Measurements from ENCODE around the gene DUSP9. TPM values are rescaled to one million over a fixed set of nuclear protein-coding genes. Genes with fewer than 3 reads are reported as not detected.

The DUSP9 gene
- total RNA-seq, 1 experiment from 2014 or later = 10.7 TPM

DNA sequence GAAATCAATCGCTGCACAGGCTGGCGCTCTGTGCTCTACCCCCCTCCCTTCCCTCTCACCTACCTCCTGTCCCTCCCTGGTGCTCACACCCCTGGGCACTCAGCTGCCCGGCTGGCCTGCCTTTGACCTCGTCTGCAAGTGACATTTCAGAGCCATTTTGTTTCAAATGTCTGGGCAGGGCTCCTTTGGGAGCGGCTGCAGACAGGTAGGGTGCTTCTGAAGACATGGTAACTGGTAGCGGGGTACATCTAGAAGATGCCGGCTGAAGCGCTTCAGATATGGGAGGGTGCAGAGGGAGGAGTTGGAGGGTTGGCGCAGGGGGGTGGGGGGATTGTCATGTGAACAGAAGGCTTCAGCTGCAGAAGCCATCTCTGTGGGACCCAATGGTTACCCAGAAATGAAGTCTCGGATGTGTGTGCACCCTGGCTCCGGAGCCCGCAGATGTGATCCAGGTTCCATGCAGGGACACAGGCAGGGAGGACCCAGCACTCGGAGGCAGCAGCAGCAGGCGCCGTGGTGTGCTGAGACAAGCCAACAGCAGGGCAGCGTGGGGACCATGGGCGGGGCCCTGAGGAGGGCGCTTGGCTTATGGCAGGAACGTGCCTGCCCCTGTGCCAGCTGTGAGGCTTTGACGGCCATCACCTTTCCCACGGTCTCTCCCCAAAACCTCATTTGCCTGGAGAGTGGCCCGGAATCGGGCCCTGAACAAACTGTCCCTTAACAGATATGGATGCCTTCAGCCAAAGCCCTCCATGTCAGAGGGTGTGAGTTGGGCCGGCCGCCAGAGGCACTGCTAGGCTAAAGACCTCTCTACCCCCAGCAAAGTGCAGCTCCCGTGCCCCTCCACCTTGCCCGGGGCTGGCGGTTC, 7.6 kb upstream of the DUSP9 start:
- H2AFZ ChIP-seq (ENCODE audit: low read length) = no peak overlapping the region
- H3K4me1 ChIP-seq (ENCODE audit: insufficient read depth, low read length) = no peaks in the 10 kb centered on the region; the same call in 1 of the 2 replicates
- BruUV-seq (replicated peaks) = no TSS peak
- no peaks in the 10 kb centered on the region for H4K20me1 ChIP-seq (ENCODE audit: low read length)
- peaks cover 15% of the 10 kb centered on the region for H3K27me3 ChIP-seq (ENCODE audit: low read length)
- ChIA-PET POLR2A (ENCODE audit: unreplicated experiment) (no interaction called here), CTCF (no interaction called here)
- DNase-seq (no peak), ATAC-seq (no peak)
- H3K4me3 ChIP-seq (ENCODE audit: low read length) = no peak overlapping the region
- no peaks in the 10 kb centered on the region for H3K9me3 ChIP-seq (ENCODE audit: low read length)
- H3K9me2 ChIP-seq (replicated peaks; ENCODE audit: low read length) = no peaks in the 10 kb centered on the region
- H3K9ac ChIP-seq (ENCODE audit: low read length) = no peak overlapping the region
- H3K36me3 ChIP-seq (ENCODE audit: low read depth, low read length) = no peaks in the 10 kb centered on the region
- H3F3A ChIP-seq (ENCODE audit: low read length, unreplicated experiment) = no peaks in the 10 kb centered on the region
- no peak overlapping the region for H3K4me2 ChIP-seq (ENCODE audit: low read length)
- H3K79me2 ChIP-seq (ENCODE audit: low read length) = no peaks in the 10 kb centered on the region
- no peak overlapping the region for H3K27ac ChIP-seq (ENCODE audit: low read length)
- intact Hi-C loops (cut with micrococcal nuclease) = no loop called here
- TF ChIP-seq EZH2 (IDR thresholded peaks at IDR 0.05; ENCODE audit: low read length, unreplicated experiment) = no peak
- TF ChIP-seq, protein P1, sequence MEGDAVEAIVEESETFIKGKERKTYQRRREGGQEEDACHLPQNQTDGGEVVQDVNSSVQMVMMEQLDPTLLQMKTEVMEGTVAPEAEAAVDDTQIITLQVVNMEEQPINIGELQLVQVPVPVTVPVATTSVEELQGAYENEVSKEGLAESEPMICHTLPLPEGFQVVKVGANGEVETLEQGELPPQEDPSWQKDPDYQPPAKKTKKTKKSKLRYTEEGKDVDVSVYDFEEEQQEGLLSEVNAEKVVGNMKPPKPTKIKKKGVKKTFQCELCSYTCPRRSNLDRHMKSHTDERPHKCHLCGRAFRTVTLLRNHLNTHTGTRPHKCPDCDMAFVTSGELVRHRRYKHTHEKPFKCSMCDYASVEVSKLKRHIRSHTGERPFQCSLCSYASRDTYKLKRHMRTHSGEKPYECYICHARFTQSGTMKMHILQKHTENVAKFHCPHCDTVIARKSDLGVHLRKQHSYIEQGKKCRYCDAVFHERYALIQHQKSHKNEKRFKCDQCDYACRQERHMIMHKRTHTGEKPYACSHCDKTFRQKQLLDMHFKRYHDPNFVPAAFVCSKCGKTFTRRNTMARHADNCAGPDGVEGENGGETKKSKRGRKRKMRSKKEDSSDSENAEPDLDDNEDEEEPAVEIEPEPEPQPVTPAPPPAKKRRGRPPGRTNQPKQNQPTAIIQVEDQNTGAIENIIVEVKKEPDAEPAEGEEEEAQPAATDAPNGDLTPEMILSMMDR (conservative IDR thresholded peaks at IDR 0.05; ENCODE audit: low read depth, low read length) = no peak
- TF ChIP-seq EZH2phosphoT487 (IDR thresholded peaks at IDR 0.05; ENCODE audit: borderline replicate concordance, low read length) = no peak

DNA sequence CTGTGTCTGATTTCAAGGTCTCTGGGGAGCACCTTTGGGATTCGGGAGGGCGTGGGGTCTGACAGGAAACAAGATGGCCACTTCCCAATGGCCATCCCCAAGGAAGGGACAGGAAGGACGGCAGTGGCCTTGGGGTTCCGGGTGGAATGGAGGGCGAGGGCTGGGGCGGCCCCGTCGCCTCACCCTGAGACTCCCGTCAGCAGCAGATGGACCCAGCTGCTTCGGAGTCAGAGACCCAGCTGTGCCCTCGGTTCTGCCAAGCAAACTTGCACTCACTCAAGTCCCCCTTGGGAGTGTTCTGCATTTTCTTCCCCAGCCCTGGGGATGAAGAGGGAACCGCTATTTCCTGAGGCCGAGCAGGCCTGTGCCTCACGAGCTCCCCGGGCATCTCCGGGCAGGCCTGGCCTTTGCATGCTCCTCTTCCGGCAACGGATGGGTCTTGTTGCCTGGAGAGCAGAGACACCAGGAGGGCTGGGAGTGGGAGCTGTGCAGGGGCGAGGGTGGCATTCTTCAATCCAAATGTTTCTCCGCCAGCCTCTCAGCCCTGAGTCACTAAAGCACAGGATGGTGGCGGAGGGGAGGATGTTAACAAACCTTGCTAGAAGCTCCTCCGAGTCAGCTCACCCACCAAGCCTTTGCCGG, 6.8 kb upstream of the DUSP9 start:
- CTCF ChIA-PET = no interaction called here
- POLR2A ChIA-PET (ENCODE audit: unreplicated experiment) = no interaction called here
- H3K4me2 ChIP-seq (ENCODE audit: low read length) = no peak overlapping the region
- H3F3A ChIP-seq (ENCODE audit: low read length, unreplicated experiment) = no peaks in the 10 kb centered on the region
- no peaks in the 10 kb centered on the region for H3K9me3 ChIP-seq (ENCODE audit: low read length)
- DNase-seq (no peak), ATAC-seq (no peak)
- intact Hi-C loops (cut with micrococcal nuclease) = no loop called here
- no peak overlapping the region for H3K9ac ChIP-seq (ENCODE audit: low read length)
- no peak overlapping the region for H2AFZ ChIP-seq (ENCODE audit: low read length)
- TF ChIP-seq EZH2phosphoT487 (IDR thresholded peaks at IDR 0.05; ENCODE audit: borderline replicate concordance, low read length) (no peak), EZH2 (IDR thresholded peaks at IDR 0.05; ENCODE audit: low read length, unreplicated experiment) (no peak)
- TF ChIP-seq, protein P1 (conservative IDR thresholded peaks at IDR 0.05; ENCODE audit: low read depth, low read length) = no peak
- H3K27ac ChIP-seq (ENCODE audit: low read length) = no peak overlapping the region
- no peaks in the 10 kb centered on the region for H3K79me2 ChIP-seq (ENCODE audit: low read length)
- H4K20me1 ChIP-seq (ENCODE audit: low read length) = no peaks in the 10 kb centered on the region
- H3K9me2 ChIP-seq (replicated peaks; ENCODE audit: low read length) = no peaks in the 10 kb centered on the region
- H3K36me3 ChIP-seq (ENCODE audit: low read depth, low read length) = no peaks in the 10 kb centered on the region
- H3K27me3 ChIP-seq (ENCODE audit: low read length) = peaks cover 22% of the 10 kb centered on the region
- H3K4me3 ChIP-seq (ENCODE audit: low read length) = no peak overlapping the region
- BruUV-seq (replicated peaks) = no TSS peak
- no peaks in the 10 kb centered on the region; the same call in 1 of the 2 replicates for H3K4me1 ChIP-seq (ENCODE audit: insufficient read depth, low read length)
